Kidney epithelial cell (primary cell): ENCODE data around the gene SECISBP2L. TPM values are rescaled to one million over a fixed set of nuclear protein-coding genes. Genes with fewer than 3 reads are reported as not detected.

Experiments used
- DNase-seq: peaks from one replicate; pipeline ENCODE4 v3.0.0-alpha.2; 2010; ENCODE audit warnings: low read depth
- H3K27me3 ChIP-seq: 2 replicates; pipeline ENCODE4 v1.6.0; 2011; ENCODE audit warnings: low read length; ENCODE audit not compliant: control insufficient read depth, insufficient read depth
- H3K36me3 ChIP-seq: 2 replicates; pipeline ENCODE4 v1.5.1; 2011; ENCODE audit warnings: low read length; ENCODE audit not compliant: control insufficient read depth, insufficient read depth
- H3K4me3 ChIP-seq: 2 replicates; pipeline ENCODE4 v1.5.1; 2011; ENCODE audit warnings: low read depth, mild to moderate bottlenecking, control low read depth, low read length
- CTCF ChIP-seq: IDR thresholded peaks from 2 replicates; pipeline ENCODE4 v1.5.1; 2011; ENCODE audit warnings: mild to moderate bottlenecking, moderate library complexity, low read length, control low read depth, inconsistent platforms; ENCODE audit not compliant: insufficient read depth, poor library complexity, severe bottlenecking
- total RNA-seq: library from RNA; depleted of rRNA; stranded (reverse); fragments of >200 nt; gene quantifications from 2 replicates; pipeline ENCODE4 v1.2.3, GENCODE V29; 2015

The SECISBP2L gene
- total RNA-seq, 1 donor from 2014 or later, result 20.0 TPM

DNA sequence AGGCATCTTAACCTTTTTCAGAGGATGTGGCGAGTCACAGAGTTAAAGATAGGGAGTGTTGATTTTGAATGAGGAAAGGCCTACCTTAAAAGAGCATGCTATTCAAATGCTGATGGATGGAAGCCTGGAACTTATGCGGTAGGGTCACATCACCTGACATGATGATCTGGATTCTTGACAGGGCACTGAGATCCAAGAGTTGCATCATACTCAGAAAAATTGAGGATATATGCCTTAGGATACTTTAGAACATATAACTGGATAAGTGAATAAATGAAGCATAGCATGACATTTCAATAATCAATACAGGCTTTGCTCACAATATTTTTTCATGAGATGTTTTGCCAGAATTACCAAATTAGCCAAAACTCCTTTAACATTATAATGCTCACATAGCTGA lies 20.1 kb upstream of the SECISBP2L start:
- H3K36me3 ChIP-seq, result no peaks in the 10 kb centered on the region
- DNase-seq, result no peak
- no peak overlapping the region for H3K4me3 ChIP-seq
- no peak for TF ChIP-seq CTCF
- no peaks in the 10 kb centered on the region for H3K27me3 ChIP-seq

GRCh38 chr15:49064884-49065283 lies 18.6 kb upstream of the SECISBP2L start:
- no peak for DNase-seq
- H3K4me3 ChIP-seq, result no peak overlapping the region
- no peak for TF ChIP-seq CTCF
- H3K36me3 ChIP-seq, result no peaks in the 10 kb centered on the region
- H3K27me3 ChIP-seq, result no peaks in the 10 kb centered on the region

DNA sequence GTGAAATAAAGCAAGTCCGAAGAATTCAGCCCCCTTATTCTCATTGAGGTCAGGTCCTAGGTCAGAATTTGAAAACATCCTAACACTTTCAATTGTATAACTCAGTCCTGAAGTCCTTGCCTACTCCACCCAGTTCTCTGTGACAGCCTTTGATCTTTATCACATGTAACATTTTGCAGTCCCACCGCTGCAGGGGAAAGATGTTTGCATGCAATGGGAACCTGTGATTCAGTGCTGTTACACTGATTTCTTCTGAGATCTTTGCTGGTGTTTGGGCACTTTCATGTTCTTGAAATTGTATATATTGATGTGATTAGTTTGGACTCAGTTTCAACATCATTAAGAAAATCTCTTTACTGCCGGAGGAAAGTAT lies 18.0 kb upstream of the SECISBP2L start:
- H3K4me3 ChIP-seq, result no peak overlapping the region
- H3K27me3 ChIP-seq, result no peaks in the 10 kb centered on the region
- no peak for DNase-seq
- no peaks in the 10 kb centered on the region for H3K36me3 ChIP-seq
- no peak for TF ChIP-seq CTCF

DNA sequence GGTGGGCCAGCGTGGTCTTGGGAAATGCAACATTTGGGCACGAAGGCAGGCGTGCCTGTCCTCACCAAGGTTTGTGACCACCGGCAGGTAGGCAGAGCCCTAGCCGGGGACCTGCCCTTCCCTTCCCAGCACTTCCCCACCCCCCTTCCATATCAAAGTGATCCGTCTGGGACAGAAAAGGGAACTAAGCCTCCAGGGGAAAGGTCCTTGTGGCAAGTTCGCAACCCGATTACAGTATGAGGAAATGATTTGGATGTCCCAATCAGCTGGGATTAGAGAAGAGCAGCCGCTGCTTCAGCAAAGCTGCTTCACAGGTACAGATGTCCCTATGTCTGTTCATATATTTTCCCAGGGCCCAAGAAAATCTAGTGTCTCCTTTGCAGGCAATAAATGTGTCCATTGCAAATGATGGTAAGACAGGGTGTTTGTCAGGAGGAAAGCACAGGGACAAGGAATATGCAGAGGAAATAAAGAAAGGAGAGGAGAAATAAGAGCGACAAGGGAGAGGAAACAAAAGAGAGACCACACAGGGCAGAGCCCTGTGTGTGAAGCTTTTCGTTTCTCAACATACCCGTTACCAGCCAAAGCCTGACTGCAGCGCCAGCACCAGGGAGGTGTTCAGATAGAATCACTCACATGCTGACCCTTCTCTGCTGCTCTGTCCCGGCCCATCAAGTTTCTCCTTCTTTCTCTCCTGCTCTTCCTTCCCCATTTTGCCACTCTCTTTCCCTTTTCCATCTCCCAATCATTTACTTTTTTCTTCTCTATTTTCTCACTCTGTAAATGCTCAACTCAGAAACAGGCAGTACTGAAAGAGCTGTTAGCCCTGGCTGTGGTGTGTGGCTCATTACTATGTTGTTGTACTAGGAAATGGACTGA lies 17.4 kb upstream of the SECISBP2L start:
- no peak for DNase-seq
- Histone ChIP-seq H3K36me3 (no peaks in the 10 kb centered on the region), H3K27me3 (no peaks in the 10 kb centered on the region), H3K4me3 (no peak overlapping the region)
- no peak for TF ChIP-seq CTCF

- DNase-seq, result no peak
- H3K27me3 ChIP-seq, result no peaks in the 10 kb centered on the region
- no peaks in the 10 kb centered on the region for H3K36me3 ChIP-seq
- no peak overlapping the region for H3K4me3 ChIP-seq
- no peak for TF ChIP-seq CTCF
These were observed 16.7 kb upstream of the SECISBP2L start for GRCh38 chr15:49062900-49063299.
